ENCODE measurements around the gene CANT1.

GRCh38 chr17:78998311-78999055 lies 11.1 kb downstream of the CANT1 start:
- TF ChIP-seq, protein P1, sequence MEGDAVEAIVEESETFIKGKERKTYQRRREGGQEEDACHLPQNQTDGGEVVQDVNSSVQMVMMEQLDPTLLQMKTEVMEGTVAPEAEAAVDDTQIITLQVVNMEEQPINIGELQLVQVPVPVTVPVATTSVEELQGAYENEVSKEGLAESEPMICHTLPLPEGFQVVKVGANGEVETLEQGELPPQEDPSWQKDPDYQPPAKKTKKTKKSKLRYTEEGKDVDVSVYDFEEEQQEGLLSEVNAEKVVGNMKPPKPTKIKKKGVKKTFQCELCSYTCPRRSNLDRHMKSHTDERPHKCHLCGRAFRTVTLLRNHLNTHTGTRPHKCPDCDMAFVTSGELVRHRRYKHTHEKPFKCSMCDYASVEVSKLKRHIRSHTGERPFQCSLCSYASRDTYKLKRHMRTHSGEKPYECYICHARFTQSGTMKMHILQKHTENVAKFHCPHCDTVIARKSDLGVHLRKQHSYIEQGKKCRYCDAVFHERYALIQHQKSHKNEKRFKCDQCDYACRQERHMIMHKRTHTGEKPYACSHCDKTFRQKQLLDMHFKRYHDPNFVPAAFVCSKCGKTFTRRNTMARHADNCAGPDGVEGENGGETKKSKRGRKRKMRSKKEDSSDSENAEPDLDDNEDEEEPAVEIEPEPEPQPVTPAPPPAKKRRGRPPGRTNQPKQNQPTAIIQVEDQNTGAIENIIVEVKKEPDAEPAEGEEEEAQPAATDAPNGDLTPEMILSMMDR (conservative IDR thresholded peaks at IDR 0.05; ENCODE audit: low read depth, low read length): no peak
- TF ChIP-seq EZH2 (IDR thresholded peaks at IDR 0.05; ENCODE audit: borderline replicate concordance, low read depth, low read length, poor library complexity, severe bottlenecking): no peak
